NT2/D1 (cell line): ENCODE measurements around the gene RHBDL2.

ENCODE experiments used
- SUZ12 ChIP-seq: IDR thresholded peaks from 2 replicates; pipeline ENCODE4 v1.6.1; 2011; ENCODE audit not compliant: insufficient read length, insufficient read depth; ENCODE audit errors: extremely low read depth
- ZNF274 ChIP-seq: IDR thresholded peaks from 2 replicates; pipeline ENCODE4 v1.6.1; 2011; ENCODE audit warnings: mild to moderate bottlenecking, low read depth, low read length

DNA sequence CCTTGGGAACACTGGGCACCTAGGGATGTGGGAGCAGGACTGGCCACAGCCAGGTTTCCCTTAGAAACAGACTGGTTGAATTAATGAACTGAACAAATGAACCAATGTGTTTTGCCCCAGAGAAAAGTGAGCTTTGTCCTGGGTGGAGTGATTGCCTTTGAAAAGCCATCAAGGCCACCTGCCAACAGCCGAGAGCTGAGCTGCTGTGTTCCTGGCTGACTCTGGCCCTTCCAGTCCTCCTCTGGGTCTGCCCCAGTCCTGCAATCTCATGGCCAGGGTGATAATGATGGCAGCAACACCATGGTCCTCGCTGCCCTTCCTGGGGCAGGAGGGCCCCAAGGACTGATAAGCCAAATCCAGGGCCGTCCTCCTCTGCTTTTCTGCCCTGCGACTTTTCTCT is 42.1 kb downstream of the RHBDL2 start:
- TF ChIP-seq ZNF274 = no peak
- TF ChIP-seq SUZ12 = no peak
